Panc1 (cell line): ENCODE data around the gene SLC16A1. TPM values are rescaled to one million over a fixed set of nuclear protein-coding genes. Genes with fewer than 3 reads are reported as not detected.

Experiments
- ATAC-seq: fragments of 200-7000 bp; cut with Tn5 transposase; 2 replicates; pipeline ENCODE4 v1.9.1; 2020; ENCODE audit warnings: mild to moderate bottlenecking, moderate library complexity
- BruUV-seq: library from RNA; stranded (reverse); fragments of 400-500 nt; replicated peaks from 2 replicates; lab custom pipeline; 2021; lab: Mats Ljungman, UMichigan
- CTCF ChIA-PET: fragments of 300-600 bp; sonication (Branson Sonifier 250); formaldehyde crosslinking; loops from one replicate; lab custom pipeline; 2022; ENCODE audit warnings: antibody characterized with exemption; lab: Charles Lee
- POLR2A ChIA-PET: fragments of 300-600 bp; sonication (Branson Sonifier 250); formaldehyde crosslinking; loops from one replicate; lab custom pipeline; 2022; ENCODE audit warnings: antibody characterized with exemption; lab: Charles Lee
- DNase-seq: peaks from one replicate; pipeline ENCODE4 v3.0.0-alpha.2; 2010; ENCODE audit warnings: low read depth, low spot score
- H3K27ac ChIP-seq: 2 replicates; pipeline ENCODE4 v1.5.1; 2011; ENCODE audit warnings: mild to moderate bottlenecking, low read length, inconsistent platforms
- H3K27me3 ChIP-seq: fragments of 200-500 bp; sonication (Bioruptor generic); 2 replicates; pipeline ENCODE4 v1.6.0; 2014; ENCODE audit warnings: low read length, inconsistent platforms; ENCODE audit not compliant: control insufficient read depth, insufficient read depth
- H3K36me3 ChIP-seq: fragments of 200-500 bp; sonication (Bioruptor generic); 2 replicates; pipeline ENCODE4 v1.5.1; 2014; ENCODE audit warnings: inconsistent platforms, mild to moderate bottlenecking, low read length, moderate library complexity; ENCODE audit not compliant: control insufficient read depth, insufficient read depth
- H3K4me1 ChIP-seq: 2 replicates; pipeline ENCODE4 v1.5.1; 2011; ENCODE audit warnings: inconsistent platforms, mild to moderate bottlenecking, low read length, moderate library complexity; ENCODE audit not compliant: control insufficient read depth, insufficient read depth
- H3K4me3 ChIP-seq, 2 experiments: 2 replicates each; pipeline ENCODE4 v1.5.1; 2011 to 2012; ENCODE audit warnings: low read depth in 2 of 2, low read length in 2 of 2, mild to moderate bottlenecking in 2 of 2, inconsistent platforms in 1 of 2, moderate library complexity in 1 of 2
- H3K9me3 ChIP-seq: fragments of 200-500 bp; sonication (Bioruptor generic); 2 replicates; pipeline ENCODE4 v1.5.1; 2014; ENCODE audit warnings: low read depth, mild to moderate bottlenecking, inconsistent platforms, low read length, moderate library complexity; ENCODE audit not compliant: control insufficient read depth, insufficient read depth
- POLR2AphosphoS5 ChIP-seq: IDR thresholded peaks from 2 replicates; pipeline ENCODE4 v1.6.1; 2012; ENCODE audit warnings: mild to moderate bottlenecking, low read depth, low read length, moderate library complexity
- SIN3A ChIP-seq: IDR thresholded peaks from 2 replicates; pipeline ENCODE4 v1.6.1; 2012; ENCODE audit warnings: low read depth, mild to moderate bottlenecking, low read length, moderate library complexity, borderline replicate concordance; ENCODE audit not compliant: insufficient read depth
- TCF7L2 ChIP-seq: IDR thresholded peaks from 2 replicates; pipeline ENCODE4 v1.6.1; 2011; ENCODE audit warnings: mild to moderate bottlenecking, low read depth, low read length, inconsistent platforms
- in situ Hi-C: cut with HindIII; loops from 2 replicates; pipeline ENCODE4 v1.10.0; 2016; ENCODE audit warnings: low sequenced_read_pairs, low pct_unique_long_range_greater_than_20kb
- intact Hi-C: fragments of 100-400 bp; cut with micrococcal nuclease; formaldehyde crosslinking; loops from one replicate; pipeline ENCODE4 v1.10.0; 2022; ENCODE audit not compliant: unreplicated experiment
- total RNA-seq: library from RNA; stranded (reverse); gene quantifications from one replicate; pipeline ENCODE4 v1.2.1, GENCODE V29; 2021; ENCODE audit not compliant: unreplicated experiment
- TF ChIP-seq, protein P1 (sequence below): fragments of 450-650 bp; IDR thresholded peaks from 2 replicates; pipeline ENCODE4 v1.5.1; 2017; ENCODE audit warnings: mild to moderate bottlenecking
- TF ChIP-seq, protein P2 (sequence below), 2 experiments: IDR thresholded peaks; 2 replicates each; pipeline ENCODE4 v1.6.1; 2011 to 2012; ENCODE audit warnings: low read depth in 2 of 2, control low read depth in 1 of 2, low read length in 1 of 2, mild to moderate bottlenecking in 1 of 2, moderate library complexity in 1 of 2; ENCODE audit not compliant: insufficient read depth in 1 of 2

The SLC16A1 gene
- total RNA-seq, 1 experiment from 2014 or later, result 51.5 TPM

GRCh38 chr1:112869895-112870294 is 86.1 kb downstream of the SLC16A1 start:
- H3K36me3 ChIP-seq, result no peaks in the 10 kb centered on the region
- no peaks in the 10 kb centered on the region; the same call in 1 of the 2 replicates for H3K4me1 ChIP-seq
- DNase-seq (no peak), ATAC-seq (no peak)
- no peak for TF ChIP-seq SIN3A
- TF ChIP-seq TCF7L2, result no peak
- TF ChIP-seq POLR2AphosphoS5, result no peak
- TF ChIP-seq, protein P1, sequence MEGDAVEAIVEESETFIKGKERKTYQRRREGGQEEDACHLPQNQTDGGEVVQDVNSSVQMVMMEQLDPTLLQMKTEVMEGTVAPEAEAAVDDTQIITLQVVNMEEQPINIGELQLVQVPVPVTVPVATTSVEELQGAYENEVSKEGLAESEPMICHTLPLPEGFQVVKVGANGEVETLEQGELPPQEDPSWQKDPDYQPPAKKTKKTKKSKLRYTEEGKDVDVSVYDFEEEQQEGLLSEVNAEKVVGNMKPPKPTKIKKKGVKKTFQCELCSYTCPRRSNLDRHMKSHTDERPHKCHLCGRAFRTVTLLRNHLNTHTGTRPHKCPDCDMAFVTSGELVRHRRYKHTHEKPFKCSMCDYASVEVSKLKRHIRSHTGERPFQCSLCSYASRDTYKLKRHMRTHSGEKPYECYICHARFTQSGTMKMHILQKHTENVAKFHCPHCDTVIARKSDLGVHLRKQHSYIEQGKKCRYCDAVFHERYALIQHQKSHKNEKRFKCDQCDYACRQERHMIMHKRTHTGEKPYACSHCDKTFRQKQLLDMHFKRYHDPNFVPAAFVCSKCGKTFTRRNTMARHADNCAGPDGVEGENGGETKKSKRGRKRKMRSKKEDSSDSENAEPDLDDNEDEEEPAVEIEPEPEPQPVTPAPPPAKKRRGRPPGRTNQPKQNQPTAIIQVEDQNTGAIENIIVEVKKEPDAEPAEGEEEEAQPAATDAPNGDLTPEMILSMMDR, result no peak
- CTCF ChIA-PET, result no interaction called here
- H3K27me3 ChIP-seq, result no peaks in the 10 kb centered on the region
- in situ Hi-C loops, result no loop called here
- H3K9me3 ChIP-seq, result no peaks in the 10 kb centered on the region
- H3K4me3 ChIP-seq, result no peak overlapping the region
- H3K27ac ChIP-seq, result no peak overlapping the region
- no TSS peak for BruUV-seq
- POLR2A ChIA-PET, result no interaction called here
- intact Hi-C loops, result no loop called here

- ATAC-seq, result no peak
- no peak for TF ChIP-seq POLR2AphosphoS5
- TF ChIP-seq, protein P1, result no peak
- TF ChIP-seq, protein P2, sequence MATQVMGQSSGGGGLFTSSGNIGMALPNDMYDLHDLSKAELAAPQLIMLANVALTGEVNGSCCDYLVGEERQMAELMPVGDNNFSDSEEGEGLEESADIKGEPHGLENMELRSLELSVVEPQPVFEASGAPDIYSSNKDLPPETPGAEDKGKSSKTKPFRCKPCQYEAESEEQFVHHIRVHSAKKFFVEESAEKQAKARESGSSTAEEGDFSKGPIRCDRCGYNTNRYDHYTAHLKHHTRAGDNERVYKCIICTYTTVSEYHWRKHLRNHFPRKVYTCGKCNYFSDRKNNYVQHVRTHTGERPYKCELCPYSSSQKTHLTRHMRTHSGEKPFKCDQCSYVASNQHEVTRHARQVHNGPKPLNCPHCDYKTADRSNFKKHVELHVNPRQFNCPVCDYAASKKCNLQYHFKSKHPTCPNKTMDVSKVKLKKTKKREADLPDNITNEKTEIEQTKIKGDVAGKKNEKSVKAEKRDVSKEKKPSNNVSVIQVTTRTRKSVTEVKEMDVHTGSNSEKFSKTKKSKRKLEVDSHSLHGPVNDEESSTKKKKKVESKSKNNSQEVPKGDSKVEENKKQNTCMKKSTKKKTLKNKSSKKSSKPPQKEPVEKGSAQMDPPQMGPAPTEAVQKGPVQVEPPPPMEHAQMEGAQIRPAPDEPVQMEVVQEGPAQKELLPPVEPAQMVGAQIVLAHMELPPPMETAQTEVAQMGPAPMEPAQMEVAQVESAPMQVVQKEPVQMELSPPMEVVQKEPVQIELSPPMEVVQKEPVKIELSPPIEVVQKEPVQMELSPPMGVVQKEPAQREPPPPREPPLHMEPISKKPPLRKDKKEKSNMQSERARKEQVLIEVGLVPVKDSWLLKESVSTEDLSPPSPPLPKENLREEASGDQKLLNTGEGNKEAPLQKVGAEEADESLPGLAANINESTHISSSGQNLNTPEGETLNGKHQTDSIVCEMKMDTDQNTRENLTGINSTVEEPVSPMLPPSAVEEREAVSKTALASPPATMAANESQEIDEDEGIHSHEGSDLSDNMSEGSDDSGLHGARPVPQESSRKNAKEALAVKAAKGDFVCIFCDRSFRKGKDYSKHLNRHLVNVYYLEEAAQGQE (IDR thresholded peaks at IDR 0.05; ENCODE audit: insufficient read depth in 1 of 2, low read depth in 2 of 2, low read length in 1 of 2), result no peak
- TF ChIP-seq TCF7L2, result no peak
- TF ChIP-seq SIN3A, result no peak
- in situ Hi-C loops, result no loop called here
- ChIA-PET POLR2A (interaction anchor here (0.7 kb wide), 1 partner anchor 221 kb away, joined by 3 read pairs; no protein-coding TSS in a partner anchor), CTCF (no interaction called here)
- no peaks in the 10 kb centered on the region for H3K27me3 ChIP-seq
- DNase-seq, result no peak
- intact Hi-C loops, result no loop called here
- H3K4me1 ChIP-seq, result no peaks in the 10 kb centered on the region; the same call in 1 of the 2 replicates
- no TSS peak for BruUV-seq
- H3K36me3 ChIP-seq, result no peaks in the 10 kb centered on the region
- no peak overlapping the region for H3K4me3 ChIP-seq
- H3K27ac ChIP-seq, result no peak overlapping the region
- no peaks in the 10 kb centered on the region for H3K9me3 ChIP-seq
Observed at GRCh38 chr1:112868191-112868590, 87.8 kb downstream of the SLC16A1 start.
